ENCODE data around the gene CD34. TPM values are rescaled to one million over a fixed set of nuclear protein-coding genes. Genes with fewer than 3 reads are reported as not detected.

CD34 gene
- polyA plus RNA-seq, 4 donors: 83.0 to 171 (median 112) TPM

DNA sequence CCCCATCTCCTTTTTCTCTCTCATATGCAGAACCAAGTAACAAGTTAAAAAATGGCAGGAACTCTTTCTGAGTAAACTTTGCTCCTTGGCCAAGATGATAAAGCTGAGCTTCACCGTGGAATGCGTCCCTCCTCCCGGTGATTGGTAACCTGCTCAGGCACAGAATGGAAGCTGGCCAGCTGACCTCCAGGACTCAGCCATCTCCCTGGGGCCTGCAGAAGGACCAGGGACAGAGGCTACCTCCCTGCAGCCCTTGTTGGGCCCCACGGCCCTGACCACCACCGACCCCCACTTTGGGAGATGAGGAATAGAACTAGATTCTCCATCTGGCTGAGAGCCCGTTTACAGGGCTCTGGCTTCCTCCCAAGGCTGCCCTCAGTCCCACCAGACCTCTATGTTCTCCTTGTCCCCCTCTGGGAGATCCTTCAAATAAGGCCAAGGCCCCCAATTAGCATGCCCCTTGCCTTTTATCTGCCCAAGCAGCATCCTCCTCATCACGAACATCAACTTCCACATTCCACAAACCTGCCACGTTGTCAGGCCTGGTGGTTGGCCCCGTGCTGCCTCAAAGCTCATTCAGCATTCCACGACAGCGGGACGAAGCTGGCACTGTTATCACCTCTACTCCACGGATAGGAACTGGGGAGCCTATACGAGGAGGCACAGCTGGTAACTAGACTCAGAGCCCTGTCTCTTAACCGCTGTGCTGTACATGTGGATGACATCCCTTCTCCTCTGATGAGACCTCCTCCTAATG lies 74.2 kb downstream of the CD34 start:
- no peak for DNase-seq (ENCODE audit: low read depth in 4 of 4, low spot score in 3 of 4)

DNA sequence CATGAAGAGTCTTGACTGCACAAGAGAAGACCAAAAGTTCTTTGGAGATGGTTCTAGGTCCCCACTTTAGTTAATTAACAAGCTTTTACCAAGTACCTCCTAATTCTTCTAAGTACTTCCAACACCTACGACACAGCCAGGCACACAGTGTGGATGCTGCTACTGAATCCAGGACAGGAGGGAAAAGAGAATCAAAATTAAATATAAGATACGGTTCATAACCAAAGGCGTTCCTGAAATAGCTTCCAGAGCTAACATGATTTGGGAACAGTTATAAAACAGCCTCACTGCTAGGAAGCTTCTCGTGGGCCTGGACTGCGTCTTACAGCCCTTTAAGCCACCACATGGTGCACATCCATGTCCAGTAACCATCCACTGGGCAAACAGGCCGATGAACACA lies 75.0 kb downstream of the CD34 start:
- no peak for DNase-seq (ENCODE audit: low read depth in 4 of 4, low spot score in 3 of 4)

GRCh38 chr1:207833956-207834660 lies 76.8 kb downstream of the CD34 start:
- DNase-seq (ENCODE audit: low read depth in 4 of 4, low spot score in 3 of 4): no peak

GRCh38 chr1:207833381-207833780 lies 77.5 kb downstream of the CD34 start:
- DNase-seq (ENCODE audit: low read depth in 4 of 4, low spot score in 3 of 4): no peak

GRCh38 chr1:207832796-207833195 lies 78.1 kb downstream of the CD34 start:
- DNase-seq (ENCODE audit: low read depth in 4 of 4, low spot score in 3 of 4): no peak

GRCh38 chr1:207831517-207832327 lies 79.2 kb downstream of the CD34 start:
- DNase-seq (ENCODE audit: low read depth in 4 of 4, low spot score in 3 of 4): no peak

Other genes with a start within 250 kb of the CD34 start
- gene CD46, start 159.1 kb downstream of the CD34 start, polyA plus RNA-seq (ENCODE audit: insufficient read length in 4 of 4): 100 to 1,000 TPM; 122 to 401 (median 331) TPM

Data from left renal pelvis (tissue), 4 donors.